Heart left ventricle (tissue), 13 donors: ENCODE measurements around the gene CLRN2.

Experiments used
- POLR2A ChIP-seq, 2 donors: fragments of 450-650 bp; IDR thresholded peaks; one replicate each; pipeline ENCODE4 v1.6.1; 2017; ENCODE audit warnings: antibody characterized with exemption in 2 of 2, mild to moderate bottlenecking in 2 of 2, moderate library complexity in 2 of 2
- TF ChIP-seq, protein P1 (sequence below), 12 donors: fragments of 200-600 bp; sonication (generic) in 4 of 12; IDR thresholded peaks; one replicate each; pipeline versions ENCODE4 v1.5.0 to v1.8.0; 2018 to 2022; ENCODE audit warnings: antibody characterized with exemption in 12 of 12, mild to moderate bottlenecking in 5 of 12
- donor health status: ischemic (EF 13 %, LVEDD 7.1; RV severe dilation, severe dysfunction).
- donor health status: DM: no; HTN: yes; CAD: no.
- donor health status: DM: no; HTN: no; CAD: no.
- donor health status: ischemic (EF 25% LVEDD 6.9; RV normal size, moderate dysfunction).
- donor health status: ischemic (EF 25% LVEDD 5.7; RV mildly dilated, moderate dysfunction).
- donor health status: ischemic (EF 35%, LVEDD 5.7; RV mildly dilated, moderate dysfunction).
- donor health status: nonischemic (EF 11% LVEDD 7.7; RV severe dilation, severe dysfunction).
- donor health status: DM: yes; HTN: yes; CAD: no.
- donor health status: PGD.
- donor health status: ischemic (EF 29% LVEDD 5.4; RV normal size, mild dysfunction).
- donor health status: nonischemic (EF 23%, LVEDD 6.1; RV moderate dilation, normal function).

DNA sequence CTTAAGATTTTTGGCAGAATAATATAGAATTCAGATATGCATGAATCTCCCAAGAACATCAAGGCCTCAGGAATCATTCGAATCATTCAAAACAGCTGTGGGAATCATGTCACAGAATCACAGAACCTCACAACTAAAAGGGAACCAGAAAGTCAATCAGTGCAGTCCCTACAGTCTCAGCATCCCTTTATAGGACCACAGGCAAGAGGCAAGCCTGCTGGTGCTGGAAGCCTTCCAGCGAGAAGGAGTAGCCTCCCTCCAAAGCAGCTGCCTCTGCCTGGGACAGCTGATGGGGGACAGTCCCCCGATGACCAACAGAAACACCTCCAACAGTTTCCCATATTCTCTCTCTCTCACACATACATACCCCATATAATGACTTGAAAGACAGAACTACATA is 23.8 kb upstream of the CLRN2 start:
- TF ChIP-seq, protein P1, sequence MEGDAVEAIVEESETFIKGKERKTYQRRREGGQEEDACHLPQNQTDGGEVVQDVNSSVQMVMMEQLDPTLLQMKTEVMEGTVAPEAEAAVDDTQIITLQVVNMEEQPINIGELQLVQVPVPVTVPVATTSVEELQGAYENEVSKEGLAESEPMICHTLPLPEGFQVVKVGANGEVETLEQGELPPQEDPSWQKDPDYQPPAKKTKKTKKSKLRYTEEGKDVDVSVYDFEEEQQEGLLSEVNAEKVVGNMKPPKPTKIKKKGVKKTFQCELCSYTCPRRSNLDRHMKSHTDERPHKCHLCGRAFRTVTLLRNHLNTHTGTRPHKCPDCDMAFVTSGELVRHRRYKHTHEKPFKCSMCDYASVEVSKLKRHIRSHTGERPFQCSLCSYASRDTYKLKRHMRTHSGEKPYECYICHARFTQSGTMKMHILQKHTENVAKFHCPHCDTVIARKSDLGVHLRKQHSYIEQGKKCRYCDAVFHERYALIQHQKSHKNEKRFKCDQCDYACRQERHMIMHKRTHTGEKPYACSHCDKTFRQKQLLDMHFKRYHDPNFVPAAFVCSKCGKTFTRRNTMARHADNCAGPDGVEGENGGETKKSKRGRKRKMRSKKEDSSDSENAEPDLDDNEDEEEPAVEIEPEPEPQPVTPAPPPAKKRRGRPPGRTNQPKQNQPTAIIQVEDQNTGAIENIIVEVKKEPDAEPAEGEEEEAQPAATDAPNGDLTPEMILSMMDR (IDR thresholded peaks at IDR 0.05): no peak
- no peak for TF ChIP-seq POLR2A (IDR thresholded peaks at IDR 0.05)
